Measurements from ENCODE around the gene KCTD7.
"Not testable (repeated sequence)": the region's sequence is repeated elsewhere in the genome, so short reads cannot be mapped to it uniquely, and the experiment has no call there.

DNA sequence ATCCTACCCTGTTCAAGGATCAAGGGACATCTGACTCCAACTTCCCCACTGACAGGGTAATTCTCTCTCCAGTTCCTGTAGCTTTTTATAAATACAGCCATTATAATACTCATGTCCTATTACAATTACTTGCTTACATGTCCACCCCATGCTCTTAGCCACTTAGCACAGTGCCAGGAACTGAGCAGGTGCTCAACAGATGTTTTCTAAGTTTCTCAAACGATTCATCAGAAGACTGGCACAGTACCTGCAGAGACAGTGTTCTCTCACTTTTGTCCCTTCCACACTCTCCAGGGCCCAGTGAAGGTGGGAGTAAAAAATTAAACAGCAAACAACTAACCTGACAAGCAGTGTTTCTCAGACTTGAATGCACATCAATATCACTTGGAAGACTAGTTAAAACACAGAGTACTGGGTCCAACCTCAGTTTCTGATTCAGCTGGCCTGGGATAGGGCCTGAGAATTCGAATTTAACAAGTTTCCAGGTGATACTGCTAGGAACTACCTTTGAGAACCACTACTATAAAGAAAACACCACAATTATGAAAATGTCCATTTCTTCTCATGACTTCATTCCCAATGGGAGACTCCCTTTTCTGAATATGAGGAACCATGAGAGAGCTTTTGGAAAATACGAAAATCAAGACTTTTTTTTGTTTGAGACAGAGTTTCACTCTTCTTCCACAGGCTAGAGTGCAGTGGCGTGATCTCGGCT is 39.7 kb upstream of the KCTD7 start:
- TF ChIP-seq, protein P1, sequence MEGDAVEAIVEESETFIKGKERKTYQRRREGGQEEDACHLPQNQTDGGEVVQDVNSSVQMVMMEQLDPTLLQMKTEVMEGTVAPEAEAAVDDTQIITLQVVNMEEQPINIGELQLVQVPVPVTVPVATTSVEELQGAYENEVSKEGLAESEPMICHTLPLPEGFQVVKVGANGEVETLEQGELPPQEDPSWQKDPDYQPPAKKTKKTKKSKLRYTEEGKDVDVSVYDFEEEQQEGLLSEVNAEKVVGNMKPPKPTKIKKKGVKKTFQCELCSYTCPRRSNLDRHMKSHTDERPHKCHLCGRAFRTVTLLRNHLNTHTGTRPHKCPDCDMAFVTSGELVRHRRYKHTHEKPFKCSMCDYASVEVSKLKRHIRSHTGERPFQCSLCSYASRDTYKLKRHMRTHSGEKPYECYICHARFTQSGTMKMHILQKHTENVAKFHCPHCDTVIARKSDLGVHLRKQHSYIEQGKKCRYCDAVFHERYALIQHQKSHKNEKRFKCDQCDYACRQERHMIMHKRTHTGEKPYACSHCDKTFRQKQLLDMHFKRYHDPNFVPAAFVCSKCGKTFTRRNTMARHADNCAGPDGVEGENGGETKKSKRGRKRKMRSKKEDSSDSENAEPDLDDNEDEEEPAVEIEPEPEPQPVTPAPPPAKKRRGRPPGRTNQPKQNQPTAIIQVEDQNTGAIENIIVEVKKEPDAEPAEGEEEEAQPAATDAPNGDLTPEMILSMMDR (IDR thresholded peaks at IDR 0.05) = not testable (repeated sequence)
- TF ChIP-seq POLR2A (IDR thresholded peaks at IDR 0.05) = not testable (repeated sequence)
